DMS79 treated with DMSO at 0.1 percent for 48 hours (cell line): ENCODE data around the gene CTNNA3.
"Not testable (repeated sequence)": the region's sequence is repeated elsewhere in the genome, so short reads cannot be mapped to it uniquely, and the experiment has no call there.

ENCODE experiments used
- DNase-seq: peaks from one replicate; lab custom pipeline; 2025; lab: John Stamatoyannopoulos, UW

The CTNNA3 gene

DNA sequence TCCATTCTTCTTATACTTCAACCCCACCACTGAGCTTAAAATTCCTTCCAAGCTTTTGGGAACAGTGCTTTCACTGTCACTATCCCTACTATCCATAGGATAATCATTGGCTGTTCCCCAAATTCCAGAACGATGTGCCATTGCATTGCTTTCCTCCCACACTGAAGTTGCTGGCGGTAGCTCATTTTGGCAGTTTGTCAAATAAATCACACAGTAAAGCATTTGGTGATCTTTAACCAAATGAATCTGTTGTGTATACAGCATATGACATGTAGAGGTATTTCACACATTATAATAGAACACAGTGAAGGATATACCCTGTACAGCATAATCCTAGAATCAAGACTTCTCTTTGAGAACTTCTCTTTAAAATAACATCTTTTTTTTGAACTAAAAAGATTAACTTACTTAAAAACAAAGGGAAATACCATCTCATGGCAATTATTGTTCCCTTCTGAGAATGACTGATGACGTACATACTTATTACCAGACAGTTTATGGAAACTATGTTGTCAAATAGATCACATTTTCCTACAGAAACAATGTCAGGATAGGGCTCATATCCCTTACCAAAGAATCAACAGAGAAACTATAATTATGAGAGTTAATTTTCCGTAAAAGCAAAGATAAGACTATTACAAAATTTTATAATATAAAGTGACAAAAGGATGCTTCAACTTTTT, 93.6 kb downstream of the CTNNA3 start:
- no peak for DNase-seq

DNA sequence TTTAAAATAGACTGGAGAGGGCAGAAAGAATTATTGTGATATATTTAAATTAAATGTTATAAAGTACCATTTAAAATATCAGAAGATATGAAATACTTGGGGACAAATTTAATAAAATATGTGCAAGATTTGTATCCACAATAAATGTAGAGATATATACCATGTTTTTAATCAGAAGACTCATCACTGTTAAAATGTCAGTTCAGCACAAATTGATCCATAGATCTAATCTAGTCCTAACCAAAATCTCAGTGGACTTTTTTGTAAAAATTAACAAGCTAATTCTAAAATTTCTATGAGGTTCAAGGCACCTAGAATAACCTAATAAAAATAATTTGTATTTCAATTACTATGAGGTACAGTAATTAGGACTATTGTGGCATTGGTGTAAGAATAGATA, 96.4 kb downstream of the CTNNA3 start:
- DNase-seq, result no peak

DNA sequence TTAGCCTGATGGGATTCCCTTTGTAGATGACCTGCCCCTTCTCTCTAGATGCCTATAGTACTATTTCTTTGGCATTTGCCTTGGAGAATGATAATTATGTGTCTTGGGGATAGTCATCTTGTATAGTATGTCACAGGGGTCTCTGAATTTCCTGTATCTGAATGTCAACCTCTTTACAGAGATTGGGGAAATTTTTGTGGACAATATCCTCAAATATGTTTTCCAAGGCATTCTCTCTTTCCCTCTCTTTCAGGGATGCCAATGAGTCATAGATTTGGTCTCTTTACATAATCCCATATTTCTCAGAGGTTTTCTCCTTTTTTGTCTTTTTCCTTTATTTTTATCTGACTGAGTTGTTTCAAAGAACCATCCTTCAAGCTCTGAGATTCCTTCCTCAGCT, 99.4 kb downstream of the CTNNA3 start:
- DNase-seq, result no peak

- DNase-seq, result no peak
These were observed 108.2 kb downstream of the CTNNA3 start for GRCh38 chr10:67587771-67588170.

GRCh38 chr10:67575532-67575931, 120.5 kb downstream of the CTNNA3 start:
- DNase-seq, result no peak

- DNase-seq, result no peak
These were observed 122.5 kb downstream of the CTNNA3 start for GRCh38 chr10:67573484-67573883.

DNA sequence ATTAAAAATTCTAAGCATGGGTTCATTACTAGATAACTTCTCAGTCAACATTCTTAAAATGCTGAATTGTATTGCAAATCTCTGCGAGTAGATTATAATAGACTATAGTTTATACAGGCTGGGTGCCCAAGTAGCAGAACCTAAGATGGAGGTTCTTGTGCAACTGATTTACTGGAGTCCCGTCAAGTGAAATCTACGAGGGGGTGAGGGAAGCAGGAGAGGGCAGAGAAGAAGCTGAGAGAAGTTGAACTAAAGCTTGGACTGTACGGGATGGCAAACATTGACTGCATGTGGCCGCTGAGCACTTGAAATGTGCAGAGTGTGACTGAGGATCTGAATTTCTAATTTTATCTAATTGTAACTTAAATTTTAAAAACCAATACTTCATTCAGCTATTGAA, 124.5 kb downstream of the CTNNA3 start:
- DNase-seq, result no peak

GRCh38 chr10:67558311-67558710, 137.7 kb downstream of the CTNNA3 start:
- DNase-seq, result not testable (repeated sequence)

DNA sequence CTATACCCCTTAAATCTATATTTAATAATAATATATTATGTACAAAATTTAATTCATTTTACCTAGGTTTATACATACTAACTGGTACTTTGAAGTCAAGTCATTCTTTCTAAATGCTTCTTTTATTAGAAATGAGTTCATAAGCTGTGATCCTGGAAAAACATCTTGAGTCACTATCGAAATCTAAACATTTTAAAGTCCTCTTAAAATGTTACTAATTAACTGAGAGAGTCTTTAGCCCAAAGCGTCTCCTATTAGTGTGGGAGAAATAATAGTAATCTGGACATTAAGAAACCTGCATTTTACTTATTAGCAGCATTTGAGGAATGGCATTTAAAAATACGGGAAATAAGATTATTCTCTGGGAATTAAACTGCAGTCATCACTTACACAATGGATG, 142.7 kb downstream of the CTNNA3 start:
- no peak for DNase-seq

DNA sequence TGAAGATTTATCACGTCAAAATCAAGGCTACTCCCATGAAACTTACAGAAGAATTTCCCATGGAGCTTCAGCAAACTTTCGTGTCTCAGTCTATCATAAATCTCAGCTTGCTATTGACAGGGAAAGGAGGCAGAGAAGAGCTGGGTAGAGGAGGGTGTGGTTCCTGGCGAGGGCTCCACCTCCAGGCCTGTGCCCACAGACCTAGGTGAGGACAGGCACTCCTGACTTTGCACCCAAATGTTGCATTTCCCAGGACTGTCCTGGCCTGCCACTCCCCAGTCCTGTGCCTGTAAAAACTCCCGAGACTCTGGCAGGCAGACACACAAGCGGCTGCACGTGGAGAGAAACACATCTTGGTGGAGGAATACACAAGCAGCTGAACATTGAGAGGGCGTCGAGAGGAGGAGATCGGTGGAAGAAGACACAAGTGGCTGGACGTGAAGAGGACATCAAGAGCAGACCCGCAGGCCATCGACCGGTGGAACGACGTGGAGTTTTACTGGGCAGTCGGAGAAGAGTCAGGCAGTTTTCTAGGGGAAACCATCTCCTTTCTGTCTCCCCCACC, 145.1 kb downstream of the CTNNA3 start:
- DNase-seq, result no peak

GRCh38 chr10:67550046-67550445, 145.9 kb downstream of the CTNNA3 start:
- no peak for DNase-seq

DNA sequence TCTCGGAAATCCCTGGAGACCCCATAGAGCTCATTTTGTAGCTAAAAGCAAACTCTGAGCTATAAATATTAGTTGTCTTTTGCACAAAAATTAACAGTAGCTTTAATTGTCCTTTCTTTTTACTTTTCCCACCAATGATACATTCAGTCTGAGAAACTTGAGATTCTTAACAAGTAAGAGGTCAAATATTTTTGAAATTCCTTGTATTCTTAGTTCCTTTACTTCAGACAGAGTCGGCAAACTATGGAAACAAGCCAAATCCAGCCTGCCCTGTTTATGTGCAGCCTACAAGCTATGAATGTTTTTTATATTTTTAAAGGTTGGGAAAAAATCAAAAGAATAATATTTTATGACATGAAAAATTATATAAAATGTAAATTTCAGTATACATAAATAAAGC, 146.6 kb downstream of the CTNNA3 start:
- no peak for DNase-seq

DNA sequence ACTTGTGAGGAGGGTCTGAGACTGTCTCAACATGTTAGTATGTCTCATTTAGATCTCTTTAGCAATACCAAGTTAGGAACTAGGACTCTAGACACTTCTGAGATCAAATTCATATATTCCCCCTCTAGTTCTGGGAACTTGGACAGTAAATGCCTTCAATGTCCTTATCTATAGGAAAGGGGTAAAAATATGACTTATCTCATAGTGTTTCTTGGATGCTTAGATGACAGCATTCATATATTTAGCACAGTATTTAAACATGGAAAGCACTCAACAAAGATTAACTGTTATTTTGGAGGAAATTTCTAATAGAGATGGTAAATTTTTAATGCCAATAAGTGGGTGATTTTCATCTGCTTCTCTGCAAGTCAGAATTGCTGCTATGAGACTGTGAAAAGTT, 154.6 kb downstream of the CTNNA3 start:
- DNase-seq, result no peak

GRCh38 chr10:67539312-67539711, 156.7 kb downstream of the CTNNA3 start:
- no peak for DNase-seq

DNA sequence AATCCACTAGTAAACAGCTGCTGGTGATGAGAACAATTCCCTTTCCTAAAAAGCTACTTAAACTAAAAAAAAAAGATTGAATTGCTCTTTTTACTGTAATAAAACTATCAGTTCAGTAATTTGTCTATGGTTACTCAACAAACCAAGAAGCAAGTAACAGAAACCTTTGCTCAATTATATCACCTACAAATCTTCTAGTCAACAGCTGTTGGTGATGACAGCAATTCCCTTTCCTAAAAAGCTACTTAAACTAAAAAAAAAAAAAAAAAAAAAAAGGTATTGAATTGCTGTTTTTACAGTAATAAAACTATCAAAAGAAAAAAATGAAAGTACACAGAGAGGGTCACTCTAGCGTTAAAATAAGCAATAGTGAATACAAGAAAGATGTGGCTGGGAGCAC, 158.1 kb downstream of the CTNNA3 start:
- DNase-seq, result no peak

DNA sequence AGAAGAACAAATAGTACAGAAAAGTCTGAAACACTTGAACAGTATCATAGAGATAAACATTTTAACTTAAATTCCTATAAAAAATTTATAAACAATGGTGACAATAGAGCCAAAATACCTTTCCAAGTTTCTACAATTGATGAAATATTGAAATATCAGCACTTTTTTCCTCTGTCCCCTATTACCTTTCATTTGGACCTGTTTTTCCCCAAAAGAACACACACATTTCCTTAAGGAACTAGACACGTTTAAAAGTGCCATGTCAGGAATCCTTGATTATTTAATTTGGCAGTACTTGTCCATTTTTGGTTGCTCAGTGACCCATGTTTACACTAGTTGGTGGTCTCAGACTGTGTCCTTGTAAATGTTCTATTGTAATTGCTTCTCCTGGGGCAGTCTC, 162.6 kb downstream of the CTNNA3 start:
- DNase-seq, result no peak

DNA sequence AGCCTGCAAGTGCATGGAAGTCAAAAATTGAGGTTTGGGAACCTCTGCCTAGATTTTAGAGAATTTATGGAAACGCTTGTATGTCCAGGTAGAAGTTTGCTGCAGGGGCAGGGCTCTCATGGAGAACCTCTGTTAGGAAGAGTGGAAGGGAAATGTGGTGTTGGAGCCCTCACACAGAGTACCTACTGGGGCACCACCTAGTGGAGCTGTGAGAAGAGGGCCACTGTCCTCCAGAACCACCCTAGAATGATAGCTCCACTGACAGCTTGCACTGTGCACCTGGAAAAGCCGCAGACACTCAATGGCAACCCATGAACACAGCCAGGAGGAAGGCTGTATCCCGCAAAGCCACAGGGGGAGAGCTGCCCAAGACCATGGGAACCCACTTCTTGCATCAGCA, 165.0 kb downstream of the CTNNA3 start:
- DNase-seq, result not testable (repeated sequence)

DNA sequence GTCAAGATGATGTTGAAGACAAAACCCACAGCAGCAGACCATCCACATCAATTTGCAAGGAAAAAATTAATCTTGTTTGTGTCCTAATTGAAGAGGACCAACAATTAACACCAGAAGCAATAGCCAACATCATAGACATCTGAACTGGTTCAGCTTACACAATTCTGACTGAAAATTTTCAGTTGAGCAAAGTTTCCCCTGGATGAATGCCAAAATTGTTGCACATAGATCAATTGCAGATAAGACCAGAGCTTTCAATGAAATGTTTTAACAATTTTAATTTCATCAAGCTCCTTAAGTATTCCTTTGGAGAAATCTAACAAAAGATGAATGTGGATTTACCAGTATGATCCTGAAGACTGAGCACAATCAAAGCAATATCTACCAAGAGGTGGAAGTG, 168.6 kb downstream of the CTNNA3 start:
- no peak for DNase-seq

DNA sequence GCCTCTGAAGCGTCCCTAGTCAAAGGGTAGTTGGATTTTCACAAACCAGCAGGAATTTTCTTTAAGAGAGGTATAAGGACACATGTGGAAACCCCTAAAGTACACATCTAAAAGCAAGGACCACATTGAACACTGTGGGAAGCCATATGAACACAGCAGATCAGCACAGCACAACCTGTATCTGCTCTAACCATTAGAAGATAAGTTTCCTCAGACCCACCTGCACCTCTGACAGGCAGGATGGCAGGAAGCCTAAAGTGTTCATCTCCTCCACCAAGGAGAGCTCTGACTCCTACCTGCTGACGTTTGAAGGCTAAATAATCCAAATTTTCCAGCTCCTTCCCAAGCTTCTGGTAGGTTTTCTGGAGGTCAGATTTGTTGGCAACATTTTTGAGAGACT, 174.4 kb downstream of the CTNNA3 start:
- no peak for DNase-seq

- DNase-seq, result no peak
These were observed 175.0 kb downstream of the CTNNA3 start for GRCh38 chr10:67520924-67521520.

DNA sequence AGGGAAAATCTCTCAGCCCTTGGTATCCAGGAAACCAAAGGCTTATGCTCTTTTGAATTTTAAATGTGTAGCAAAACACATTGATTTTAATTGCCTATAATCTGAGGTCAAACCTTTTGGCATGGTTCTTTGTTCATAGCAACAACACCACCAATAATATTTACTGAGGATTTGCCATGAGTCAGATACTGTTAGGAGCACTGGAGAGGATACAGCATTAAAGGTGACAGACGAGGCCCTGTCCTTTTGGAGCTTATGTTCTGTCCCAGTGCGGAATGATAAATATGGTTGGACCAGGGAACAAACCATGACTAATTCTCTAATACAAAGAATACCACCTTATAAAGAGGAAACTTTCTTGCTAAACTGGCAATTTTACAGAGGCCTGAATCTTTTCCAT, 176.6 kb downstream of the CTNNA3 start:
- DNase-seq, result no peak

DNA sequence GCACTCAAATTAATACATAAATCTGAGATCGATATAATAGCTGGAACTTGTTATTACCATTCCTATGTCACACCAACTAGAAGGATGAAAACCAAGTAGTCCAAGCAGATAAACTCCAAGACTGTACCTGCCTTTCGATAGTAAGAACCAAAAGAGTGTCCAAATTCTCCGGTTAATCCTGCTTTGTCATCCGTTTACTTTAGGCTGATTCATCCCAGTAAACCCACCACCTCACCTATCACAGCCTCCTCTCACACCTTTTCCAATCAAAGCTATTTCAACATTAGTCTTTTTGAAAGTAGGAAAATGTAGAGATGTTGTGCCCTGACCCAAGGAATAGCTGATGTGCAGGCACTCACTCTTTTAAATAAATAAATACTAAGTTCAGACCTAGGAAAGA, 177.2 kb downstream of the CTNNA3 start:
- DNase-seq, result no peak

DNA sequence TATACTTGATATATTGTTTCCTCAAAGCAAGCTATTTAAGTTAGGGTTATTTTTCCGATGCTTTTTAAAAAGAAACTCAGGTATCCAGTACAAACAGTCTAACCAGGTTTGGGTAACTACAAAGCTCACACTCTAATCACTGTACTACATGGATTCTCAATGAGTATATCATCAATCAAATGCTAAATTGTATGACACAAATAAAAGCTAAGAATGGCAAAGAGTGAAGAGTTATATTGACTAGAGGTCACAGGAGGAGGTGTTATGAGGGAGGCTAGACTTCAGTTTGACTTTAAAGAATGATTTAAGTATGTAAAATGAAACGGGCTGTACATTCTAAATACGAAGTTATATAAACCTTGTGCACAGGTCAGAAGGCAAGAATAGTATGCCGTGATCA, 178.0 kb downstream of the CTNNA3 start:
- DNase-seq, result no peak

DNA sequence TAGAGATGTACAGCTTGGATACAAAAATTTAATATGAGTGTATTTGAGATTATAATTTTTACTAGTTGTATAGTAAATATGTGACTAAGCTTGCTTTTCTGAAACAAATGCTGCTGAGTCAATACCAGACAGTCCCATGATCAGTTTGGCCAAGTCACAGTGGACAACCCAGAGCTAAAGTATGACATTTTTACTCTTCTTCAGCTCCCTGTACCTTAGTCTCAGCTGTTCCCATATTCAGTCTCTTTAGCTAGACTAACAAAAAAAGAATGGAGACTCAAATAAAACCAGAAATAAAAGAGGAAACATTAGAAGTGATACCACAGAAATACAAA, 189.3 kb downstream of the CTNNA3 start:
- no peak for DNase-seq
